GM21423 (cell line): ENCODE results near the gene HDAC8.

Source experiments
- ATAC-seq: cut with Tn5 transposase; IDR thresholded peaks from one replicate; pipeline ENCODE4 v1.9.1; 2021; ENCODE audit warnings: mild to moderate bottlenecking, moderate library complexity; ENCODE audit not compliant: unreplicated experiment

The HDAC8 gene

DNA sequence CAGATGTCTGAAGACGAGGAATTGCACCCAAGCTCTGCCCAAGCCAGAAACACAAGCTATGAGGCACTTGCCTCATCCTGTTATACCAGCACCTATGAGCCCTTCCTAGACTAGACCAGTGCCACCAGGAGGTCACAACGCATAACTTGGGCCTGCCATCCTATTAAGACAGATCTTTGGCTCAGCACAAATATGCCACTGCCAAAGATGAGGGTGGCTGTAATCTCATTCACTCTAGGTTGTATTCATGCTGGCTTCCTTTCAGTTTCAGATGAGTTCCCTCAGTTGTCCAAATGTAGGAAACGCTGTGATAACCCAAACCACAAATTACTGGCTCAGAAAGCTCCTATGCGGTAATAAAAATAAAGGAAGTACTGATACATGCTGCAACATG is 190.4 kb downstream of the HDAC8 start:
- ATAC-seq, result no peak

DNA sequence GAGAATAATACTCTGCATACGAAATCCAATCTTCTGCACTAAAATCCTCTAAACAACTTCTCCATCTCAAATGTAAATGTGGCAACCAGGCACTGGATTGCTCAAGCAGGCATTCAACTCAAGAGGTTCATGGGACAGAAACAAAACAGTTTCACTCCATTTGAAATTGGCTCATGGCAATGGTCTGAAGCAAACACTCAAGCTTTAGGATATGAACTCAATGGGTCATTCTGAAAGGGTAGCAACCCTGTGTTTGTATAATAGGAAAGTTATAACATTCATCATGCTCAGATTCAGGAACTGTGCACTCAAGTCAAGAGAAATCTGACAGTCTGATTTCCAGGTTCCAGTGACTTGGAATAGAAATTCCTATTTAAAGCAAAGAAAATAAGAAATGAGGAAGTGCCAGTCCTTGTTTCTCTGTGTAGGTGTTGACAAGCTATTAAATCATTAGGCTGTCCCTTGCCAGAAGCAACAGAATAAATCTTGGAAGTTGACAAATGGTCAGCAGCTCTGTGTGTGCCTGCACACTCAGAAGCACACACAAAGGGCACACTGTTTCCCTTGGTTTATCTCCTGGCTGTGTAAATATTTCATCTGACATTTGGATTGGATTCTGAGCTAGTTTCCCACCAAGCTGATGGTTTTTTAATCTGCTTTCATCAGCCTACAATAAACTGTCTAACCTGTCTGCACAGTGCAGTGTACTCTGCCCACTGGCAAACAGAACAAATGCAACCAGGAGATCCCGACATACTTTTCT is 191.0 kb downstream of the HDAC8 start:
- ATAC-seq, result no peak

DNA sequence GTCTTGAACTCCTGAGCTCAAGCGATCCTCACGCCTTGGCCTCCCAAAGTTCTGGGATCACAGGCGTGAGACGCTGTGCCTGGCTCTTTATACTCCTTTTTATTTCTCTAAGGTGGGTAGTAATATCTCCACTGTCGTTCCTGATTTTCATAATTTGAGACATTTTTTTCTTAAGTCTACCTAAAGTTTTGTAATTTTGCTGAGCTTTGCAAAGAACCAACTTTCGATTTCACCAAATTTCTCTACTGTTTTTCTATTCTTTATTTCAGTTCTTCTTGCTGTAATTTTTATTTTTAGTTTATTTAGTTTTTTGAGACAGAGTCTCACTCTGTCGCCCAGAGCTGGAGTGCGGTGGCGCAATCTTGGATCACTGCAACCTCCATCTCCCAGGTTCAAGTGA is 196.5 kb downstream of the HDAC8 start:
- ATAC-seq, result no peak

DNA sequence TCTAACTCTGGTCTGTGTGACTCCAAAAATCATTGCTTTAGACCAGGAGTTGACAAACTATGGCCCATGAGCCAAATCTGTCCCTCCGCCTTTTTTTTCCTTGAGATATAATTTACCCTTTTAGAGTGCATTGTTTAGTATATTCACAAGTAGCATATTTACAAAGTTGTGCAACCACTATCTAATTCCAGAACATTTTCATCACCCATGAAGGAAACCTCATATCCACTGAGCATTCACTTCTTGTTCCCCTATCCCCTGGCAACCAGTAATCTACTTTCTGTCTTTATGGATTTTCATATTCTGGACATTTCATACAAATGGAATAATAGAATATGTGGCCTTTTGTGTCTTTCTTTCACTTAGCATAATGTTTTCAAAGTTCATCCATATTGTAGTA is 199.5 kb downstream of the HDAC8 start:
- ATAC-seq, result no peak

DNA sequence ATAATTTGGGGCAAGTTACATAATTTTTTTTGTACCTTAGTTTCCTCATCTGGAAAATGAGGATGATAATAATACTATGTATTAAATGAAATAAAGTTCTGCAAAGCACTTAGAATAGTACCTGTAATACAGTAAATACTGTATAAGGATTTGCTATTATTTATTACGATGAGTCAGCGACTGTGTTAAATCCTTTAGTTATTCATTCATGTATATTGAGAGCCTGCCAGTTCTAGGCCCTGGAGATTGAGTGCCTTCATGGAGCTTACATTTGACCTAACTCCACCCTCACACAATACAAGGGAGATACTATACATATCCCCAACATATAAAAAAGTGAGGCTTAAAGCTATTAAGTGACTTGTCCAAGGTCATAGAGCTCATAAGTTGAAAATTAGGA is 199.9 kb downstream of the HDAC8 start:
- ATAC-seq, result no peak

DNA sequence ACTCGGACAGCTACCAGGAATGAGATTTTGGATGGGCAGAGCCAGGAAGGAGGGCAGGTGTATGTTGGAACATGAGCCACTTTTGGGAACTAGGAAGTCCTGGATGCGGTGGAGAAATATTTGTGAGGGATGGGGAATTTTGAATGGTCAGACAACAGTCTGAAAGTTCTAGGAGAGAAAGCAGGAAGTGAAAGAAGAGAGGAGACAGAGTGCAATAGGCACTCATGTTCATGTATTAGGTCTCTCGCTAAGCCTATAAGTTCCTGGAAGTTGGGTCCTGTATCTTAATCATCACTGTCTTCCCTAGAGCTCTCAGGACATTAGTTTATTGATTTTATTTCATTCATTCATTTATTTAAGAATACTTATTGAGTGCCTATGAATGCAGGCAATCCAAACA is 201.2 kb downstream of the HDAC8 start:
- no peak for ATAC-seq

DNA sequence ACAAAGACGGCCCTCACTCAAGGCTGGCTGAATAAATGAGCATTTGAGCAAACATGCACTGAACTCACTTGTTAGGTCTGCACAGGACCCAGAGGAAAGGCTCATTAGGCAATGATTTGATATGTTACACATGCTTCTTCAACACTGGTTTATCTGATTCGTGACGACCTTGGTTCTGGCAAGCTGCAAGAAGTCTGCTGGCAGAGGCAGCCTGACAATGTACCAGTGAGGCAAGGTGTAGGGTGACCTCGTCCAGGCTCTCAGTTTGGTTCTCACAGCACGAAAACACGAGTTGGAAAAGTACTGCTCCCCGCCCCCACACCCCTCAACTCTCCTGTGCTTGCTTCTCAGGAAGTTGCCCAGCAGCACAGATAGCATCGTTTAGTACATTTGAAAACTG is 203.8 kb downstream of the HDAC8 start:
- ATAC-seq, result no peak

DNA sequence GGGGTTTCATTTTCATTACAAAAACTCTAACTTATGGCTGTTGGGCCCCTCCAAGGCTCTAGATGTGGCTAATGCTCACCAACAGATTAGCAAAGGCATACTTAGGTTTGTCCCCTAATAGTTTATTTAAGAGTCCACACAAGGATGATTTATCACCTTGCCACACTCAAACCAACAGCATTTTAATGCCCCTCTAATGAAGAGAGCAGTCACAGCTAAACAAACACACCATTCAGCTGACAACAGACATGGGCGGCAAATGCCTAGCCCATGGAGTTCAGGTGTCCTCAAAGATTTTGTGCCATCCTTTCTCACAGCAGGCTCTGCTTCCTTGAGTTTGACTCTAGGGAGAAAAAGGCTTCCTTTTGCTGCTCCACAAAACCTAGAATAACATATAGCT is 205.1 kb downstream of the HDAC8 start:
- ATAC-seq, result no peak

DNA sequence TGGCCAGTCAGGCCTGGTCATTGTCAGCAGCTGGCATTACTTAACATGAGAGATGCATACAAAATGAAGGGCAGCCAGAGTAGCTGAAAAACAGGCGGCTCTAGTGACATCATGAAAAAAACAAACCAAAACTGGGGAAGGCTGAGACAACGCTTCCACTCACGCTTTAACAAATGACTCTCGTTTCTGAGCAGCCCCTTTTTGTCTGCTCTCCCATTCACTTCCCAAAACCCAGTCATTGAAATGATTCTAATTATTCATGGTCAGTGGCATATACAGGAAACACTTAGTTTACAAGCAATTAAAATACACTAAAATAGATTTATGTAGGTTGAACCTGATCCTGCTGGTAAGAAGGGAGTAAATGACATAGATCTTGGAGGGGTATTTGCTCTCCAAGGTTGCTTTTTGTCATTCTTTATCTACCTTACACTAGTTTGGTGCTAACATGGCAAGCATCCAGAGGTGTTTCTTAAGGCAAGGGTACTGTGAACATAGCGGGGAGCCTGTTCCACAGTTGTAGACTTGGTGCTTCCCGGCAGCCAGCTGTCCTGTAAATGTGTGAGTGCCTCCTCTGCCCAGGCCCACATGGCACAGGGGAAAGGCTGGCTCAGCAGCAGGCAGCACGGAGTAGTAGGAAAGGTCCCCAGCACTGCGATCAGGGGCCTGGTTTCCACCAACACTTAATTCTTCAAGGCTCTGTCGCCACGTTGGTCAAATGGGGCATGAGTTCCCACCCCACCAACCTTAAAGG is 205.8 kb downstream of the HDAC8 start:
- ATAC-seq, result no peak

DNA sequence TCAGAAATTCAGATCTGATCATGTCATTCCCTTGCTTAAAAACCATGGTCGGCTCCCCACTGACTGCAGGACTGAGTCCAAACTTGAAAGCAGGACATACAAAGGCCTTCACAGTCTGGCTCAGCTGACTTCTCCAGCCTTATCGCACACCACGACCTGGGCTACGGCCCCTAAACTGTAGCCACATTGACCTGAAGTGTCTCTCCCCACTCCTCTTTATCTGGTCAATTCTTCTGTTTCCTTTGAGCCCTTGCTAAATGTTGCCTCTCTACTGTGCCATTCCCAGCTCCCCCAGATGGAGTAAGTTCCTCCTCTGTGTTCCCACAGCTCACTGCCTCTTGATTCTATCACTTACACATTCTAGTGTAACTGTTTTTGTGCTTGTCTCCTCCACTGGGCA is 206.5 kb downstream of the HDAC8 start:
- ATAC-seq, result no peak

DNA sequence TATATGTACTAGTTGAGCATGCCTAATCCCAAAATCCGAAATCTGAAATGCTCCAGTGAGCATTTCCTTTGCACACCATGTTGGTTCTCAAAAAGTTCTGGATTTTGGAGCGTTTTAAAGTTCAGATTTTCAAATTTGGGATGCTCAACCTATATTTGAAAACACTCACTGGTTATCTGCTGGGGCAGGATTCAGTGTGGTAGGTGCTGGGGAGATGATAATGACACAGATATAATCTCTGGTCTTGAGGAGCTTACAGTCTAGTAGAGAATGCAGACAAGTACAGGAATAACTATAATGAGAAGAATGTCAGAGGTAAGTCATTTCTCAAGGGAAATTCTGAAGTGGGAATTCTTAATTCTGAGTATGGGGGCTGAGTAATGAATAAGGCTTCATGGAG is 207.5 kb downstream of the HDAC8 start:
- ATAC-seq, result no peak

DNA sequence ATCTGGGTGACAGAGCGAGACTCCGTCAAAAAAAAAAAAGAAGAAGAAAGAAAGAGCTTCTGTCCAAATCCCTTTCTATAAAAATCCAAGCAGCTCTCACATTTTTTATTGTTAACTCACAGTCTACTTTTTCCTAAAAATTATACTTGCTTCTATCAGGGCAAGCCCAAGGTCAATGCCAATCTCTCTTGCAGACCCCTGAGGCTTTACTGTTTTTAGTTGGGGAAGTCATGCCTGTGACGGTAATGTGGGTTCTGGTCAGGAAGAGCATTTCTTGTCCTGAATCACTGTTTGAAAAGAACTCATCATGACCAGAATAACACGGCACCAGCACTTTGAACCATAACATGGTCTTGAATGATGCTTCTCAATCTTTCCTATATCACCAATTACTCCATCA is 212.3 kb downstream of the HDAC8 start:
- no peak for ATAC-seq

DNA sequence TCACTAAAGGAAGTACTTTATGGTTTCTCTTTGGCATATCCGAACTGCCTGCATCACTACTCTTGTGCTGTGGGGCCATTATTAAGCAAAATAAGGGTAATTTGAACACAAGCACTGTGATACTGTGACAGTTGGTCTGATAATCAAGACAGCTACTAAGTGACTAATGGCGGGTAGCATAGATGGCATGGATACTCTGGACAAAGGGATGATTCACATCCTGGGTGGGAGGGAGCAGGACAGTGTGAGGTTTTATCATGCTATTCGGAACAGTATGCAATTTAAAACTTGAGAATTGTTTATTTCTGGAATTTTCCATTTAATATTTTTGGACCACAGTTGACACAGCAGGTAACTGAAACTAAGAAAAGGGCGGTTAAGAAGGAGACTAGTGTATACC is 214.3 kb downstream of the HDAC8 start:
- no peak for ATAC-seq

DNA sequence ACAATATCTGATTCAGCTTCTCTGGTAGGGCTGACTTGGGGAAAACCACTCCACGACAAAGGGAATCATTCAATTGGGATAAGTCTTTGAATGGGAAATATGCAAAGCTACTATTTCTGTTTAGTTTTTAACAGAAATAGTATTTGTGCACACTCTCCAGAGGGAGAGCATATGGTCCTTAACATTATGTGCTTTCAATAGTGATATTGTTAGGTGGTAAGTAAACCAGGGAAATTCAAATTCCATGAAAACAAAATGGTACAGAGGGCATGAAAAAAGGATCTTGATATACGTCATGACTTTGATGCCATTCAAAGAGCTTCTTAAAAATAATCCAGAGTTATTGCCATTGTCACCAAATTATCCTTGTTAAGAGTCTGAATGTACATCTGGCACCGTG is 219.9 kb downstream of the HDAC8 start:
- no peak for ATAC-seq

DNA sequence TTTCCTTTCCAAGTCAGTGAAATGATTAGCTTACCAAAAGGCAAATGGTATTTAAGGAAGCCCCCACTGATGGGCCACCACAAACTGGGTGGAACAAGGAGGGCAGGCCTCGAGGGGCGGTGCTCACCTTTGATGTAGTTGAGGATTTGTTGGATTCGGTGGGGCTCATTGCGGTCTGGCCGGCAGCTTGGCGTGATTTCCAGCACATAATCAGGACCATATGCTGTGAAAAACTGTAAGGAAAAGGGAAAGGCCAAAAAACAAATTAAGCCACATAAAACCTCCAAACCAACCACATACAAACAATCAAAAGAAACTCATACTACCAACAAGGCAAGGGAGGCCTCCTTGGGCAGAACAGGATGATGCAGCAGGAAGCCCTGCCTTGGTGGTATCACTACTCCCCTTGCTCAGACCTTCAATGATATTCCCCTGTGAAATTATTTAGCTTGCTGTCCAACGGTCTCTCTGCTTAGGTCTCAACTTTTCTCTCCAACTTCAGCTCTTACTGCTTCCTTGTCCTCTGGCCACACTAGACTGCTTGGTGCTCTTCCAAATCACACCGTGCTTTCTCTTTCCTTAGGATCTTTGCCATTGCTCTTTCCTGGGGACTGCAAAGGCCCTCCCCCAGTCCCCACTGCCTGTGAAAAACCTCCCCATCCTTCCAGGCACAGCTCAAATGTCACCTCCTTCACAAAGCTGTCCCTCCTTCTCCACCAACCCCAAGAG is 220.9 kb downstream of the HDAC8 start:
- ATAC-seq, result no peak

DNA sequence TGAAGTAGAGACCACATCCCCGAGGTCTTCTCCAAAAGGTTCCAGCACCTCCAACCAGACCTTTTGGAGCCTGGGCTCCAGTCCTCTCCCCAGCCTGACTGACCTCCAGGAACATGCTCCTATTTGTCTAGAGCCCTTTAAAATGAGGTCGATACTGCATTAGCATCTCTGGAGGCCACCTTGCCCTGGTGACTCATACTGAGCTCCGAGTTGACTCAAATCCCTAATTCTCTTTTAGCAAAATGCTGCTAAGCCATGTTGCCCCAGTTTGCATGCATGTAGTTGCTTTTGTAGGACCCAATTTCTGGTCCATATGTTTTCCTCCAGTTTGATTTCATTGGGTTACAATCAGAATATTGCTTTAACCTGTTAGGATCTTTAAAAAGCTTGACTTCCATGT is 223.5 kb downstream of the HDAC8 start:
- peak; percentile 72 for ATAC-seq

DNA sequence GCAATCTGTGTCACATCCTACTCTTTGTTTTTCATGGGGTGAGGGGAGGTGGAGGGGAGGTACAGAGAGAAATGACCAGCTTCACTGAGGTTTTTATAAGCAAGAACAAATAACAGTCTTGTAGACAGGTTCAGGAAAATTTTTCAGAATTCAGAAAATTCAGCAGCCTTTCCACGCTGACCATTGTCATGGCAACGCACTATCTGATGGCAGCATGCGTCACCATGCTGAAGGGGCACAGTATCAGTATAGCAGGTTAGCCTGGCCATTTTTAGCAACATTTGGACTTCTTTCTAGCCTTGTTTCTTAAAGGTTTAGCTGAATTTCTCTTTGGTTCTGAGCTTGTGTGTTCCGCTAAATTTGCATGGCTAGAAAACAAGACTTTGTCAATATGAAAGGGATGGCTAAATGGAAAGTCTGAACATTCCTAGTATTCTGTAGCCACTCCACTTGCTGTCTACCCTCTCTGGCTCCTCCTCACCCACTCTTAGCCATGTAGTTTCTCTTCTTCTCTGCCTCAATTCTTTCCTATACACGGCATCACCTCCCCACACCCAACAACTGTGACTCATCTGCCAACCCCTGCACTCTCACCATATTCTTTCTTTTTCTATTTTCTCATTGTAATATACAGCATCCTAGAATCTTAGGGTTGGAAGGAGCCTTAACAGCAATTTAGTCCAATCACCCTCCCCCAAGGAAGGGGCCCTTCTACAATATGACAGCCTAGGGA is 224.2 kb downstream of the HDAC8 start:
- no peak for ATAC-seq

DNA sequence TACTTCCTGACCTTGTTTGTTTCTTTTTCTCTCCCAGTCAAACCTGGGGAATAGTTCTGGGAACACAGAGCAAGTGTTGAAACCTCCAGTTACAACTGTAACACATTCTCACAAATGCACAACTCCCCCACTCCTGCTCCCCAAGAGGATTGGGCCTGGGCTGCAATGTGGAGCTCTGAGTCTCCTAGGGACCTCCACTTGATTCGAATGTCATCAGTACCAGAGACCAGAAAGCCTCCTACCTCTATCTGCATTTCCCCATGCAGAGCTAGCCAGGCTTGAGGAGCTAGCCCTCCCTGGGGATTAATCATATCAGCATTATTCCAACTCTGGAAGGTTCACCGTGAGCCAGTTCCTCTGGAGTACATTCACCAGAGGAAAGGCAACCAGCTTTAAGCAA is 225.3 kb downstream of the HDAC8 start:
- no peak for ATAC-seq

DNA sequence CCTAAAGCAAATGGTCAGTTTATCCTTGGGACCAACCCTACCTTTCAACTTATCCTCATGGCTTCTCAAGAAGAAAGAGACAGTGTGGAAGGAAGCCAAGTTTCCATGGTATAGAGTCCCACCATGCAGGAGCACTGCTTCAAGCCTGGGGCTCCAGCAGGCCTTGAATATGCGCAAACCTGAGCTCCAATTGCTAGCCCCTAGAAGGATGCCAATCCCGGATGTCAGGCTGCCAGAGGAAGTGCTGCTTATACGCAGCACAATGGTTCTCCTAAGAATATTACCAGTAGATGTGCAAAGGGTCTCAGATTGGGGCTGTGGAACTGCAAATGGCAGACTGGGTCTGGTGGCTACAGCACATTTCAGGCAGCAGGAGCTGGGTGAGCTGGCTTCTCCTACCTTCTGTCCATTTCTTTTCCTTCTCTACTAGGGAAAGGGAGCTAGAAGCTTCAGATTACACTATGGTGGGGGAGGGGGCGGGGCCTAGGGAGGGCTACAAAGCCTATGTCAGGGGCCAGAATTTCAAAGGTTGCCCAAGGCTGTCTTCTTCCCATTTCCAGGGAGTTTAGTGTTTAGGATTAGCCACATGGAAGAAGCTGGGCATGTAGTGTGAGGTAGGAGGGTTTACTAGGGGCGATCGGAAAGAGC is 226.2 kb downstream of the HDAC8 start:
- no peak for ATAC-seq

DNA sequence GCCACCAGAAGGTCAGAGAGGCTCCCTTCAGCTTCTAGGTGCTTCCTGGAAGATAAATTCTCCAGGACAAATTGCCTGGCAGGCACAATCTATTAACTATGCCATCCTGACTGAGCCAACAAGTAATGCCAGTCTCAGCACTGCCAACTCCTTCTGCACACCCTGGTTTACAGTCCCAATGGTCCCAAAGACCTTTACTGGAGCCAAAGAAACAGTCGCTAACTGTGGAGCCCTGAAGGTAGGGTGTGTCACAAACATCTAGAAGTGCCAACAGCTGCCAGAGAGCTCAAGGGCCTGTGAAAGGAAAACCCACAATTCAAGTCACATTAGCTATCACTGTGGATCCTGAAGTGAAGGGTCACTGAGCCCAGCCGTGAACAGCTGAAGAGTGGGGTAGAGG is 232.0 kb downstream of the HDAC8 start:
- no peak for ATAC-seq

DNA sequence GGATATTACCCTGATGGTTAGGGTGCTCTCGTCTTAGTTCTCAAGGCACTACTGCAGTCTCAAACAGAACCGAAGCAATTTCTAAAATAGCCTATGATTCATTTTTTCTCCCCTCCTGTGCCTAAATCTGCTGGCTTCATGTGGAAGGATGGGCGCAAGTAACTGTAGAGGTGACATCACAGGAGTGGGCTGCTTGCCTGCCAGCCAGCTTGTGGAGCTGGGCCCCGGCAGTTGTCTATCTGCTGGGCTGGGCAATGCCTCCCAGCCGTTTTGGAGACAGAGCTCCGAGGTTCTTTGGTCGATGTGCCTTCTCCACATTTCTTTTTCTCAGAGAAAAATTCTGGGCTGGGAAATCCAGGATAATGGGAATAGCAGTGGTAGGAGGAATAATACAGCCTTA is 232.6 kb downstream of the HDAC8 start:
- ATAC-seq, result no peak
